ENCODE results near the gene FMO3. TPM values are rescaled to one million over a fixed set of nuclear protein-coding genes. Genes with fewer than 3 reads are reported as not detected.
A peak's percentile ranks its signal among the peaks of the same experiment; 100 is the strongest.

FMO3 gene
- total RNA-seq, 1 experiment from 2014 or later = not detected

GRCh38 chr1:171160211-171160610 is 69.5 kb downstream of the FMO3 start (continued):
- TF ChIP-seq ATF3 (CRISPR knock-in tag; conservative IDR thresholded peaks at IDR 0.05) (no peak), E2F1 (CRISPR knock-in tag; IDR thresholded peaks at IDR 0.05) (no peak), FOXJ3 (CRISPR knock-in tag; IDR thresholded peaks at IDR 0.05; ENCODE audit: borderline replicate concordance) (no peak), CREM (CRISPR knock-in tag; IDR thresholded peaks at IDR 0.05) (no peak), ZNF416 (CRISPR knock-in tag; IDR thresholded peaks at IDR 0.05) (no peak), ATF2 (CRISPR knock-in tag; IDR thresholded peaks at IDR 0.05; ENCODE audit: borderline replicate concordance, low read depth) (no peak)

GRCh38 chr1:171160639-171161354 is 70.1 kb downstream of the FMO3 start:
- no peaks in the 10 kb centered on the region for H3K36me3 Mint-ChIP-seq
- H3K27ac Mint-ChIP-seq = no peak overlapping the region
- DNase-seq (ENCODE audit: low spot score) (no peak), ATAC-seq (peak; percentile 63)
- no peak for TF ChIP-seq CREM (CRISPR knock-in tag; IDR thresholded peaks at IDR 0.05)
- TF ChIP-seq SMAD3 (CRISPR knock-in tag; IDR thresholded peaks at IDR 0.05; ENCODE audit: borderline replicate concordance) = no peak
- TF ChIP-seq RELA (CRISPR knock-in tag; IDR thresholded peaks at IDR 0.05; ENCODE audit: borderline replicate concordance) = no peak
- TF ChIP-seq GABPB1 (CRISPR knock-in tag; IDR thresholded peaks at IDR 0.05) = peak; percentile 67
- peaks cover 22% of the 10 kb centered on the region for H3K4me1 Mint-ChIP-seq
- ChIA-PET POLR2A (no interaction called here), CTCF (no interaction called here)
- peaks cover 5% of the 10 kb centered on the region for H3K9me3 Mint-ChIP-seq
- no peak overlapping the region for H3K4me3 Mint-ChIP-seq
- no peaks in the 10 kb centered on the region for H3K27me3 Mint-ChIP-seq (ENCODE audit: low read depth)

GRCh38 chr1:171161431-171161830 is 70.7 kb downstream of the FMO3 start:
- ChIA-PET CTCF (interaction anchor here (0.8 kb wide), 1 partner anchor 152 kb away, joined by 3 read pairs; the partner anchor contains the start of gene FMO4), POLR2A (no interaction called here)
- no peak for DNase-seq (ENCODE audit: low spot score)
- TF ChIP-seq GRHL2 (CRISPR knock-in tag; IDR thresholded peaks at IDR 0.05; ENCODE audit: insufficient replicate concordance, severe bottlenecking) (no peak), CREM (CRISPR knock-in tag; IDR thresholded peaks at IDR 0.05) (no peak), MLX (CRISPR knock-in tag; IDR thresholded peaks at IDR 0.05) (no peak), USF2 (CRISPR knock-in tag; IDR thresholded peaks at IDR 0.05) (no peak), CDX4 (CRISPR knock-in tag; IDR thresholded peaks at IDR 0.05; ENCODE audit: borderline replicate concordance) (no peak)
- no peaks in the 10 kb centered on the region for H3K36me3 Mint-ChIP-seq
- H3K4me1 Mint-ChIP-seq = peaks cover 22% of the 10 kb centered on the region
- ATAC-seq = no peak
- H3K9me3 Mint-ChIP-seq = peaks cover 5% of the 10 kb centered on the region
- no peak overlapping the region for H3K4me3 Mint-ChIP-seq
- H3K27me3 Mint-ChIP-seq (ENCODE audit: low read depth) = no peaks in the 10 kb centered on the region
- peak overlapping the region; percentile 10 for H3K27ac Mint-ChIP-seq

GRCh38 chr1:171166361-171166760 is 75.7 kb downstream of the FMO3 start:
- ChIA-PET CTCF (interaction anchor here (0.7 kb wide), 1 partner anchor 79 kb away, joined by 3 read pairs; no protein-coding TSS in a partner anchor), POLR2A (no interaction called here)
- no peaks in the 10 kb centered on the region for H3K27me3 Mint-ChIP-seq (ENCODE audit: low read depth)
- DNase-seq (ENCODE audit: low spot score) = no peak
- no peak overlapping the region for H3K27ac Mint-ChIP-seq
- H3K4me3 Mint-ChIP-seq = no peak overlapping the region
- peaks cover 3% of the 10 kb centered on the region for H3K4me1 Mint-ChIP-seq
- ATAC-seq = no peak
- no peaks in the 10 kb centered on the region for H3K36me3 Mint-ChIP-seq
- TF ChIP-seq ETV6 (CRISPR knock-in tag; IDR thresholded peaks at IDR 0.05) (no peak), ZBTB43 (CRISPR knock-in tag; IDR thresholded peaks at IDR 0.05) (no peak), JAZF1 (CRISPR knock-in tag; IDR thresholded peaks at IDR 0.05) (no peak), GRHL2 (CRISPR knock-in tag; IDR thresholded peaks at IDR 0.05; ENCODE audit: insufficient replicate concordance, severe bottlenecking) (no peak), GABPB1 (CRISPR knock-in tag; IDR thresholded peaks at IDR 0.05) (no peak), MAX (CRISPR knock-in tag; IDR thresholded peaks at IDR 0.05) (no peak), IRF2 (CRISPR knock-in tag; IDR thresholded peaks at IDR 0.05; ENCODE audit: borderline replicate concordance, low read depth) (no peak)
- no peaks in the 10 kb centered on the region for H3K9me3 Mint-ChIP-seq
